HG02642 (cell line): ENCODE results near the gene BIVM.

ENCODE experiments used
- ATAC-seq: cut with Tn5 transposase; IDR thresholded peaks from one replicate; pipeline ENCODE4 v1.9.1; 2021; ENCODE audit warnings: mild to moderate bottlenecking; ENCODE audit not compliant: unreplicated experiment, poor library complexity

The BIVM gene

DNA sequence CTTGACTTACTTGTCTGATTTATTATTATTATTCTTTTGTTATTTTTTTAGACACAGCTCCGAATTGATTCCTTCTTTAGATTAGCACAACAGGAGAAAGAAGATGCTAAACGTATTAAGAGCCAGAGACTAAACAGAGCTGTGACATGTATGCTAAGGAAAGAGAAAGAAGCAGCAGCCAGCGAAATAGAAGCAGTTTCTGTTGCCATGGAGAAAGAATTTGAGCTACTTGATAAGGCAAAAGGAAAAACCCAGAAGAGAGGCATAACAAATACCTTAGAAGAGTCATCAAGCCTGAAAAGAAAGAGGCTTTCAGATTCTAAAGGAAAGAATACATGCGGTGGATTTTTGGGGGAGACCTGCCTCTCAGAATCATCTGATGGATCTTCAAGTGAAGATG is 76.3 kb downstream of the BIVM start:
- ATAC-seq, result no peak

- ATAC-seq, result no peak
Observed at GRCh38 chr13:102877303-102877702, 78.4 kb downstream of the BIVM start.

- no peak for ATAC-seq
Observed at GRCh38 chr13:102878481-102878880, 79.6 kb downstream of the BIVM start.

GRCh38 chr13:102879793-102880499 is 81.0 kb downstream of the BIVM start:
- no peak for ATAC-seq

DNA sequence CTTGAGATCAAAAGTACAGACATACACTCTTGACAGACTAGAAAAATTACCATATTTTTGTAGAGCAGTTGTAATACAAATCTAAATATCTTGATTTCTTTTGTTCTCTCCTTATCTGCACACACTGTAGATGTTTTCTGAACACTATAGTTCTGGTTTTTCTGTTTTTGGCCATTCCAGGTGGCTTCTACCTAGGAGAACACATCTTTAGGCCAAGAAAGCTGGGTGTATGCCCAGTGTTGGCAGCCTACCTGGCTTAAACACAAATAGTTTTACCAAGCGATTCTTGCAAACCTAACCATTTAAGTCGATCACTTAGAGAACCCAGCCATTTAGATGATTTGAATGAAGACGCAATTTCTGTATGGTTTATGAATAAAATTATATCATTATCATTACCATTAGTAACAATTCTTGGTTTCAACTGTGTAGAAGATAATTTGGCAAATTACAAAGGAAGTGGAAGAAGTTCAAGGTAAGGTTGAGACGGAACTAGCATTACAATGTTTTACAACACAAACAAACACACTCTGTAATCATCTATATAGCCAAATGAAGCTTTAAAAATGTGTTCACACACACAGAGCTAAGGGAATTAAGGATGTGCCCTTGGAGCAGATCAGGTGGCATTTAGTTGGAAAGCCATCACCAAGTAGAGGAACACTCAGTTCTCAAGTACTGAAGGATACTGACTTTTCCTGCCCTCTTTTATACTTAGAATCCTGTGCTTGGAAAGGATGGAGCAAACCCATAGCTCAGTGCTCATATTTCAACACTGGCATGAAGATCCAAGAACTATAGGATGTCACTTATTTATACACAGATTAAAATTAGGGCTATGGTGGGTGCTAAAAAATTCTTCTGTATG is 83.1 kb downstream of the BIVM start:
- ATAC-seq, result no peak
